GM23248 (cell line): Measurements from ENCODE around the gene PHLDB2. TPM values are rescaled to one million over a fixed set of nuclear protein-coding genes. Genes with fewer than 3 reads are reported as not detected.

Source experiments
- DNase-seq: peaks from one replicate; pipeline ENCODE4 v3.0.0-alpha.2; 2015
- H2AFZ ChIP-seq: fragments of 200-600 bp; sonication (generic); 2 replicates; pipeline ENCODE4 v1.6.1; 2016; ENCODE audit warnings: antibody characterized with exemption
- H3F3A ChIP-seq: fragments of 200-600 bp; sonication (generic); 2 replicates; pipeline ENCODE4 v1.6.1; 2016; ENCODE audit warnings: mild to moderate bottlenecking, antibody characterized with exemption, mixed run types; ENCODE audit not compliant: insufficient read depth
- H3K27ac ChIP-seq: fragments of 200-600 bp; sonication (generic); 2 replicates; pipeline ENCODE4 v1.5.1; 2016; ENCODE audit warnings: mild to moderate bottlenecking
- H3K27me3 ChIP-seq: fragments of 200-600 bp; sonication (generic); replicated peaks from 2 replicates; pipeline ENCODE4 v1.6.1; 2016; ENCODE audit warnings: mild to moderate bottlenecking; ENCODE audit not compliant: insufficient read depth
- H3K36me3 ChIP-seq: fragments of 200-600 bp; sonication (generic); 2 replicates; pipeline ENCODE4 v1.6.1; 2016; ENCODE audit warnings: low read depth, mild to moderate bottlenecking
- H3K4me1 ChIP-seq: fragments of 200-600 bp; sonication (generic); 2 replicates; pipeline ENCODE4 v1.6.1; 2016; ENCODE audit warnings: mild to moderate bottlenecking; ENCODE audit not compliant: insufficient read depth
- H3K4me2 ChIP-seq: fragments of 200-600 bp; sonication (generic); one replicate; pipeline ENCODE4 v1.6.1; 2016; ENCODE audit warnings: mild to moderate bottlenecking; ENCODE audit not compliant: unreplicated experiment
- H3K4me3 ChIP-seq: fragments of 200-600 bp; sonication (generic); 2 replicates; pipeline ENCODE4 v1.5.1; 2016; ENCODE audit warnings: mild to moderate bottlenecking
- H3K79me2 ChIP-seq: fragments of 200-600 bp; sonication (generic); 2 replicates; pipeline ENCODE4 v1.6.1; 2016; ENCODE audit warnings: mild to moderate bottlenecking; ENCODE audit not compliant: insufficient read depth
- H3K9ac ChIP-seq: fragments of 200-600 bp; sonication (generic); 2 replicates; pipeline ENCODE4 v1.6.1; 2016; ENCODE audit warnings: mild to moderate bottlenecking
- H3K9me2 ChIP-seq: fragments of 200-600 bp; sonication (generic); 2 replicates; pipeline ENCODE4 v1.6.1; 2016; ENCODE audit warnings: mixed run types, mild to moderate bottlenecking, moderate library complexity; ENCODE audit not compliant: insufficient read depth
- H3K9me3 ChIP-seq: fragments of 200-600 bp; sonication (generic); one replicate; pipeline ENCODE4 v1.6.1; 2017; ENCODE audit warnings: low read depth
- H4K20me1 ChIP-seq: fragments of 200-600 bp; sonication (generic); 2 replicates; pipeline ENCODE4 v1.6.0; 2016; ENCODE audit not compliant: insufficient read depth
- EZH2 ChIP-seq: fragments of 200-600 bp; sonication (generic); IDR thresholded peaks from 2 replicates; pipeline ENCODE4 v1.6.1; 2018; ENCODE audit warnings: antibody characterized with exemption, mild to moderate bottlenecking; ENCODE audit not compliant: insufficient read depth, poor library complexity, severe bottlenecking
- EZH2phosphoT487 ChIP-seq: fragments of 200-600 bp; sonication (generic); IDR thresholded peaks from 2 replicates; pipeline ENCODE4 v1.6.1; 2018; ENCODE audit warnings: antibody characterized with exemption, moderate library complexity, mild to moderate bottlenecking, low read depth; ENCODE audit not compliant: insufficient read depth
- WGBS, 2 experiments: methylation state at CpG; one replicate each; pipeline ENCODE4 v1.1.6; 2015 to 2017; ENCODE audit warnings: low lambda C conversion rate in 2 of 2, low coverage in 1 of 2; ENCODE audit errors: missing lambda C conversion rate in 2 of 2; 5-methylcytosine and 5-hydroxymethylcytosine counted together
- in situ Hi-C: fragments of 300-500 bp; cut with MboI; formaldehyde crosslinking; loops from 2 replicates; pipeline ENCODE4 v1.15.0; 2020
- polyA plus RNA-seq: library from polyadenylated mRNA; unstranded; fragments of >200 nt; fragmentation: Nextera tagmentation; extraction: Ambion mirVana; gene quantifications from 2 replicates; pipeline ENCODE4 v1.2.1, GENCODE V29; 2016
- total RNA-seq: library from RNA; depleted of rRNA; stranded (reverse); fragments of >200 nt; shearing (Covaris generic); gene quantifications from 2 replicates; pipeline ENCODE4 v1.2.3, GENCODE V29; 2014

Gene PHLDB2
- total and polyA plus RNA-seq, 2 experiments from 2014 or later: 55.6 to 60.6 TPM

- Histone ChIP-seq H3K4me1 (peaks cover 14% of the 10 kb centered on the region), H4K20me1 (peaks cover 4% of the 10 kb centered on the region; the same call in 1 of the 2 replicates), H3K9me3 (no peaks in the 10 kb centered on the region), H3K36me3 (peaks cover 36% of the 10 kb centered on the region), H3K9me2 (no peaks in the 10 kb centered on the region), H3F3A (no peaks in the 10 kb centered on the region), H3K4me3 (no peak overlapping the region), H3K27me3 (no peaks in the 10 kb centered on the region), H3K27ac (no peak overlapping the region), H3K9ac (no peak overlapping the region), H3K4me2 (no peak overlapping the region), H3K79me2 (peaks cover 100% of the 10 kb centered on the region), H2AFZ (no peak overlapping the region)
- 78 to 82% methylated on average over 11 of the region's 11 CpGs for WGBS, 2 experiments
- no peak for DNase-seq
- in situ Hi-C loops: no loop called here
- TF ChIP-seq EZH2: no peak
- no peak for TF ChIP-seq EZH2phosphoT487
These were observed 25.4 kb downstream of the PHLDB2 start for GRCh38 chr3:111884411-111885018.

GRCh38 chr3:111885578-111885977, 26.5 kb downstream of the PHLDB2 start:
- Histone ChIP-seq H3K4me1 (peaks cover 14% of the 10 kb centered on the region), H3K27ac (no peak overlapping the region), H2AFZ (no peak overlapping the region), H3K79me2 (peaks cover 100% of the 10 kb centered on the region), H3K27me3 (no peaks in the 10 kb centered on the region), H3K9ac (no peak overlapping the region), H3F3A (no peaks in the 10 kb centered on the region), H3K4me3 (no peak overlapping the region), H3K36me3 (peaks cover 36% of the 10 kb centered on the region), H3K9me3 (no peaks in the 10 kb centered on the region), H3K9me2 (no peaks in the 10 kb centered on the region), H3K4me2 (no peak overlapping the region), H4K20me1 (peaks cover 4% of the 10 kb centered on the region; the same call in 1 of the 2 replicates)
- no peak for DNase-seq
- TF ChIP-seq EZH2phosphoT487: no peak
- TF ChIP-seq EZH2: no peak
- 97 to 98% methylated on average over 2 of the region's 2 CpGs for WGBS, 2 experiments
- in situ Hi-C loops: no loop called here

GRCh38 chr3:111890051-111890580, 31.1 kb downstream of the PHLDB2 start:
- no peaks in the 10 kb centered on the region for H3F3A ChIP-seq
- H3K4me2 ChIP-seq: no peak overlapping the region
- no peaks in the 10 kb centered on the region for H3K27me3 ChIP-seq
- TF ChIP-seq EZH2phosphoT487: no peak
- no peak for TF ChIP-seq EZH2
- in situ Hi-C loops: no loop called here
- no peaks in the 10 kb centered on the region; the same call in 1 of the 2 replicates for H4K20me1 ChIP-seq
- no peak for DNase-seq
- H3K9me2 ChIP-seq: no peaks in the 10 kb centered on the region
- H3K79me2 ChIP-seq: peaks cover 92% of the 10 kb centered on the region
- H3K4me3 ChIP-seq: no peak overlapping the region
- H2AFZ ChIP-seq: no peak overlapping the region
- no peak overlapping the region for H3K9ac ChIP-seq
- 96 to 97% methylated on average over 5 of the region's 5 CpGs for WGBS, 2 experiments
- no peaks in the 10 kb centered on the region for H3K9me3 ChIP-seq
- peaks cover 31% of the 10 kb centered on the region for H3K36me3 ChIP-seq
- no peak overlapping the region for H3K27ac ChIP-seq
- peaks cover 3% of the 10 kb centered on the region; the same call in 1 of the 2 replicates for H3K4me1 ChIP-seq

- DNase-seq: no peak
- in situ Hi-C loops: no loop called here
- H3K9ac ChIP-seq: no peak overlapping the region
- H3K79me2 ChIP-seq: peaks cover 92% of the 10 kb centered on the region
- 96 to 98% methylated on average over 2 of the region's 2 CpGs for WGBS, 2 experiments
- H3K27me3 ChIP-seq: no peaks in the 10 kb centered on the region
- TF ChIP-seq EZH2phosphoT487 (no peak), EZH2 (no peak)
- peaks cover 11% of the 10 kb centered on the region for H3K36me3 ChIP-seq
- no peak overlapping the region for H3K27ac ChIP-seq
- no peaks in the 10 kb centered on the region for H3K9me3 ChIP-seq
- no peak overlapping the region for H3K4me2 ChIP-seq
- no peak overlapping the region for H2AFZ ChIP-seq
- H4K20me1 ChIP-seq: no peaks in the 10 kb centered on the region; the same call in 1 of the 2 replicates
- H3F3A ChIP-seq: 0 out of 2 replicates have a peak, but pooled peaks cover 4% of the 10 kb centered on the region
- H3K4me1 ChIP-seq: peaks cover 3% of the 10 kb centered on the region; the same call in 1 of the 2 replicates
- no peaks in the 10 kb centered on the region for H3K9me2 ChIP-seq
- no peak overlapping the region for H3K4me3 ChIP-seq
These were observed 33.0 kb downstream of the PHLDB2 start for GRCh38 chr3:111892070-111892469.
